SJCRH30 (cell line): Measurements from ENCODE around the gene FARP2. TPM values are rescaled to one million over a fixed set of nuclear protein-coding genes. Genes with fewer than 3 reads are reported as not detected.

Experiments
- DNase-seq, 2 experiments: peaks; one replicate each; pipeline ENCODE4 v3.0.0-alpha.2; 2015 to 2020
- H3K27ac ChIP-seq: fragments of 250-450 bp; sonication (Bioruptor Pico); 2 replicates; pipeline ENCODE4 v1.5.1; 2020; ENCODE audit warnings: mild to moderate bottlenecking, moderate library complexity
- H3K27me3 ChIP-seq: fragments of 250-450 bp; sonication (Bioruptor Pico); 2 replicates; pipeline ENCODE4 v1.5.1; 2020; ENCODE audit warnings: mild to moderate bottlenecking, moderate library complexity
- H3K36me3 ChIP-seq: fragments of 250-450 bp; sonication (Bioruptor Pico); 2 replicates; pipeline ENCODE4 v1.5.1; 2020; ENCODE audit warnings: mild to moderate bottlenecking, moderate library complexity
- H3K4me1 ChIP-seq: fragments of 250-450 bp; sonication (Bioruptor Pico); 2 replicates; pipeline ENCODE4 v1.5.1; 2020; ENCODE audit warnings: mild to moderate bottlenecking, moderate library complexity
- H3K4me3 ChIP-seq: fragments of 250-450 bp; sonication (Bioruptor Pico); 2 replicates; pipeline ENCODE4 v1.5.1; 2020; ENCODE audit warnings: mild to moderate bottlenecking, moderate library complexity
- H3K9me3 ChIP-seq: fragments of 250-450 bp; sonication (Bioruptor Pico); replicated peaks from 2 replicates; pipeline ENCODE4 v1.5.1; 2020; ENCODE audit warnings: mild to moderate bottlenecking, moderate library complexity
- total RNA-seq: library from RNA; depleted of rRNA; stranded (reverse); fragments of >200 nt; shearing (Covaris generic); gene quantifications from 2 replicates; pipeline ENCODE4 v1.2.3, GENCODE V29; 2014

FARP2 gene
- total RNA-seq, 1 experiment from 2014 or later: 68.6 TPM

- Histone ChIP-seq H3K9me3 (no peaks in the 10 kb centered on the region), H3K27me3 (no peaks in the 10 kb centered on the region), H3K27ac (no peak overlapping the region), H3K36me3 (no peaks in the 10 kb centered on the region), H3K4me3 (no peak overlapping the region), H3K4me1 (peaks cover 2% of the 10 kb centered on the region; the same call in 1 of the 2 replicates)
- no peak for DNase-seq
These were observed 176.9 kb downstream of the FARP2 start for GRCh38 chr2:241532733-241533601.

DNA sequence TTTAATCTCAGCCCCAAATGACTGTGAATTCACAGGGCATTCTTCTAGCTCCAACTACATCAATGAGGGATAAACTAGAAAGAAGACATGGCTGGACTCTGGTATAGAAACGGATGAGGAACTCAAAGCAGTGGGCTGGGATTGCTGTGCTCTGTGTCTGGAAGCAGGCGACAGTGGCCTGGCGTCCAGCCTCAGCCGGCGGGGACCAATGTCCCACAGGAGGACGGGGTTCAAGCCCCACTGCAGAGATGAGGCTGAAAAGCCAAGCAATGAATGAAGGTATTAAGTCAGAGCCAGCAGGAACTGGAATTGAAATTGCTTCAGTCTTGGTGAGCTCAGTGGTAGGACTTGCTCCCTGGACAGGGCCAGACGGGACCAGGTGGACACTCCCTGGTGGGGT is 178.2 kb downstream of the FARP2 start:
- H3K4me1 ChIP-seq: peaks cover 2% of the 10 kb centered on the region; the same call in 1 of the 2 replicates
- no peak overlapping the region for H3K4me3 ChIP-seq
- H3K27ac ChIP-seq: no peak overlapping the region
- no peaks in the 10 kb centered on the region for H3K36me3 ChIP-seq
- no peaks in the 10 kb centered on the region for H3K27me3 ChIP-seq
- DNase-seq: no peak
- no peaks in the 10 kb centered on the region for H3K9me3 ChIP-seq

DNA sequence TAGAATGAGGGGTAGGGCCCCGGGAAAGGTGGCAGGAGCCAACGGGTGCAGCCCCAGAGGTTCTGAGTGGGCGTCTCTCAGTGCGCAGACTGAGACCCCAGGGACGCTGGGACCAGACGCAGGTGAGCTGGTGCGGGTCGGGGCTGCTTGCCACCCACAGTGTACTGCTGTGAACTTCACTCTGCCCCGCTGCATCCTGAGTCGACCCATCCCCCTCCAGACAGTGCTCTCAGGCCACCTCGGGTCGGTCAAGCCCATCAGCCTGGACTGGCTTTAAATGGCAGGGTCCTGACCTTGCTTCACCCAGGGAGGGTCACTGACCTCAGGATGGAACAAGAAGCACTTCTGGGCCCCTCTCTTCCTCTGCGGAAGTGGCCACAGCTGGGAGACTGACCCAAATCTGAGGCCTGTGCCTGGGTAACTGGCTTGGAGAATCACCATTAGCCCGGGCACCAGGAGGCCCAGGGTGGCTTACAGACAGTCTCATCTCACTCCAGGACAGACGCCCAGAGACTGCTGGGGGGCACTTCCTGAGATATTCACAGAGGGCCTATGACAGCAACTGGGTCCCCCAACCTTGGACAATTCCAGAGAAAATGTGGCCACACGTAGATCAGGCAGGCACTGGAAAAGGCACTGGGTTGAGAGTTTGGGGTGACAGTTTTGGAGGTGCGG is 178.8 kb downstream of the FARP2 start:
- Histone ChIP-seq H3K27me3 (no peaks in the 10 kb centered on the region), H3K4me1 (peaks cover 2% of the 10 kb centered on the region; the same call in 1 of the 2 replicates), H3K9me3 (no peaks in the 10 kb centered on the region), H3K36me3 (no peaks in the 10 kb centered on the region), H3K4me3 (no peak overlapping the region), H3K27ac (no peak overlapping the region)
- no peak for DNase-seq

DNA sequence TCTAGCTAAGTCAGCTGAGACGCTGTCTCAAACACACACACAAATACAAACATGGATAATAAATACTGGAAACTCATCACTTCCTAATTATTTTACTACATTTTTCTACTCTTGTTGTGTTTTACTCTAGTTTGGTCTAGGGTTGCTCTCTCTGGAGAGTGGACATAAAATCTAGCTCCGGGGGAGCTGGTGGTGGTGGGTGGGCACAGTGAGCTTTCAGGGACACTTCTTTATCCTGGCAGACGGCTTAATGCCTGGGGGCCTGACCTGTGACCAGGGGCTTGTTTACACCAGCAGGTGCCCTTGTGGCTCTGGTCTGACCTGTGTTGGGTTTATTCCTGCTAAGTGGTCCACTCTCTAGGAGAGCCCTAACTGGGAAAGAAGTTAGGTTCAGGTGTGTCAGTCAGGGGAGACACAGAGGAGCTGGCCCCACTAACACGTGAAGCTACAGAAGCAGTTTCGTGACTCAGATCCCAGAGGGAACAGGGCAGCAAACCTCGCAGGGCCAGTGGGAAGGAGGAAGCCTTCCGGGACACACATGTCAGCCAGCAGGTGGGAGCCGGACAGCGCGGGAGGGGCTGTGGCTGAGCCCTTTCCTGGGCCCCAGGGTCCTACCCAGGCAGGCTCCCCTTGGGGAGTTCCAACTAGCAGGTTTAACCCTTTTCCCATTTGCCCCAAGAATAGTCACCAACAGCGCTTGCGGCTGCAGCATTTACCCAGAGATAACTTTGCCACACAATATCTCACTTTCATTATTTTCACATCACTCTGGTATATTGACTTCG is 180.0 kb downstream of the FARP2 start:
- no peak overlapping the region for H3K4me3 ChIP-seq
- H3K27ac ChIP-seq: no peak overlapping the region
- no peaks in the 10 kb centered on the region for H3K36me3 ChIP-seq
- no peaks in the 10 kb centered on the region for H3K9me3 ChIP-seq
- no peak for DNase-seq
- H3K4me1 ChIP-seq: peaks cover 2% of the 10 kb centered on the region; the same call in 1 of the 2 replicates
- no peaks in the 10 kb centered on the region for H3K27me3 ChIP-seq

GRCh38 chr2:241538838-241539615 is 182.9 kb downstream of the FARP2 start:
- no peak for DNase-seq

GRCh38 chr2:241539616-241540374 is 183.7 kb downstream of the FARP2 start:
- H3K27me3 ChIP-seq: no peaks in the 10 kb centered on the region
- H3K36me3 ChIP-seq: no peaks in the 10 kb centered on the region
- no peak overlapping the region for H3K27ac ChIP-seq
- H3K4me3 ChIP-seq: no peak overlapping the region
- H3K9me3 ChIP-seq: no peaks in the 10 kb centered on the region; the same call in 1 of the 2 replicates
- peaks cover 17% of the 10 kb centered on the region for H3K4me1 ChIP-seq
- no peak for DNase-seq

More at GRCh38 chr2:241538838-241539615, 182.9 kb downstream of the FARP2 start:
- no peaks in the 10 kb centered on the region for H3K27me3 ChIP-seq
- H3K4me3 ChIP-seq: no peak overlapping the region
- H3K9me3 ChIP-seq: no peaks in the 10 kb centered on the region; the same call in 1 of the 2 replicates
- H3K4me1 ChIP-seq: peaks cover 9% of the 10 kb centered on the region
- no peaks in the 10 kb centered on the region for H3K36me3 ChIP-seq
- H3K27ac ChIP-seq: no peak overlapping the region

DNA sequence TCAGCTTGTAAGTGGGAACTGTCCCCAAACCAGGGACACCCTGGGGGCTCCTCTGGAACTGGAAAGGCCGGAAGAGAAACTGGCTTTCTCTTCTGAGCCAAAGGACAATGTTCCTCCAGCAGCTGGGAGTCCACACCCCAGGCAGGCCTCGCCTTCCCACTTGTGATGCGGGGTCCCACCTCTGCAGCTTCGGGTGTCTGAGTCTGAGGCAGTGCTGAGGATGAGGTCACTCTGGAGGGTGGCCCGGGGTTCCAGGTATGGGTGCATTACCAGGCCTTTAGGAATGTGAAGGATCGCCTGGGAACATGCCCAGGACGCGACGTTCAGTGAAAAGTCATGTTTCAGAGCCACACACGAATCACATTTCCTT is 184.3 kb downstream of the FARP2 start:
- DNase-seq: no peak
- H3K4me3 ChIP-seq: peak overlapping the region; percentile 57
- no peaks in the 10 kb centered on the region for H3K27me3 ChIP-seq
- peaks cover 21% of the 10 kb centered on the region for H3K4me1 ChIP-seq
- H3K9me3 ChIP-seq: no peaks in the 10 kb centered on the region; the same call in 1 of the 2 replicates
- H3K27ac ChIP-seq: no peak overlapping the region
- H3K36me3 ChIP-seq: no peaks in the 10 kb centered on the region

GRCh38 chr2:241540771-241541561 is 184.9 kb downstream of the FARP2 start:
- peak; percentile 72 to 75 for DNase-seq
- peak overlapping the region; percentile 57 for H3K4me3 ChIP-seq
- H3K36me3 ChIP-seq: no peaks in the 10 kb centered on the region
- H3K27me3 ChIP-seq: no peaks in the 10 kb centered on the region
- peaks cover 25% of the 10 kb centered on the region for H3K4me1 ChIP-seq
- no peak overlapping the region for H3K27ac ChIP-seq
- H3K9me3 ChIP-seq: no peaks in the 10 kb centered on the region; the same call in 1 of the 2 replicates

DNA sequence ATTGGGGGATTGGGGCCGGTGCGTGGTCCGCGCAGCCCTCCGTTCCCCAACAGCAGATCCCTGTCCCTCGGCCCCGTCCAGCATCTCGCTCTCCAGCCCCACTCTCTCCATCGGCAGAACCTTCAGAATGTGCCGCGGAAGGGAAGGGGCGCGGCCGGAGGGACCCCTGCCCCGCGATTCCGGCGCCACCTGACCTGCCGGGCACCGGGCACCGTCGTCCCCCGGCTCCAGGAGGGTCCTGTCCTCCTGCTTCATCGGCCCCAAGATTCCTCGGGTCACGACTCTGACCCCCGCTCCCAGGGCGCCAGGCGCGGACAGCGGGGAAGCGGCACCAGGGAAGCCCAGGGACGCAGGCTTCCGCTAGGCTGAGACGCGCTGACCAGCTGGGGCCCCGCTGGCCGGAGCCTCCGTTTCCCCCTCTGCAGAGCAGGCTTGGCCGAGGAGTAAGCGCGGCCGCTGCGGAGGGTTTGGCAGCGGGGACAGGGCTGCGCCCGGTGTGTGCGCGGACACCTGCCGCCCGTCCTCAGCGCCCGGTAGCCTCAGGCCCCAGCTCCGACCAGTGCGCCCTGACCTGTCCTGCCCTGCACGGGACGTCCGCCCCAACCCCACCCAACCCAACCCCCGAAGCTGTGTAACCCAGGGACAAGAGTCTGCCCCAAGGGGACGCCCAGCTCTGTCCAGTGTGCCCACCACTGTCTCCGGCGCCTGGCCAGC is 185.6 kb downstream of the FARP2 start:
- Histone ChIP-seq H3K9me3 (no peaks in the 10 kb centered on the region; the same call in 1 of the 2 replicates), H3K36me3 (no peaks in the 10 kb centered on the region), H3K27me3 (no peaks in the 10 kb centered on the region), H3K4me3 (no peak overlapping the region), H3K4me1 (peaks cover 31% of the 10 kb centered on the region), H3K27ac (no peak overlapping the region)
- DNase-seq: no peak

- H3K9me3 ChIP-seq: no peaks in the 10 kb centered on the region; the same call in 1 of the 2 replicates
- H3K36me3 ChIP-seq: no peaks in the 10 kb centered on the region
- peaks cover 34% of the 10 kb centered on the region for H3K4me1 ChIP-seq
- DNase-seq: no peak
- no peak overlapping the region for H3K4me3 ChIP-seq
- no peak overlapping the region for H3K27ac ChIP-seq
- no peaks in the 10 kb centered on the region for H3K27me3 ChIP-seq
These were observed 186.2 kb downstream of the FARP2 start for GRCh38 chr2:241542278-241542605.
